CD4-positive, alpha-beta T cell (primary cell): ENCODE measurements around the gene RMRP. TPM values are rescaled to one million over a fixed set of nuclear protein-coding genes. Genes with fewer than 3 reads are reported as not detected.

Experiments used
- ATAC-seq: fragments of 200-7000 bp; cut with Tn5 transposase; one replicate; pipeline ENCODE4 v1.10.0; 2022; ENCODE audit warnings: mild to moderate bottlenecking; ENCODE audit not compliant: poor library complexity
- CTCF ChIA-PET: fragments of 350-600 bp; sonication (Branson Sonifier 250); formaldehyde crosslinking; loops from one replicate; lab custom pipeline; 2021; ENCODE audit warnings: antibody characterized with exemption, inconsistent platforms; lab: Charles Lee
- POLR2A ChIA-PET: fragments of 350-600 bp; sonication (Branson Sonifier 250); formaldehyde crosslinking; loops from one replicate; lab custom pipeline; 2021; ENCODE audit warnings: antibody characterized with exemption, inconsistent platforms; lab: Charles Lee
- DNase-seq, 14 experiments: peaks; one replicate each; pipeline ENCODE4 v3.0.0-alpha.2; 2013 to 2020; ENCODE audit warnings: mixed read lengths in 2 of 14
- H3K27ac ChIP-seq, 2 donors: one replicate each; pipeline versions ENCODE4 v1.5.1 to v1.7.0; 2013; ENCODE audit warnings: low read length in 2 of 2, low read depth in 1 of 2, mild to moderate bottlenecking in 1 of 2
- H3K27me3 ChIP-seq, 2 experiments: 1 replicate in 1 of 2; 2 replicates in 1 of 2; pipeline versions ENCODE4 v1.6.1 to v1.7.0; 2013; ENCODE audit warnings: low read length in 2 of 2, control low read depth in 1 of 2, mild to moderate bottlenecking in 1 of 2, moderate library complexity in 1 of 2; ENCODE audit not compliant: insufficient read depth in 2 of 2, control insufficient read depth in 1 of 2
- H3K36me3 ChIP-seq: one replicate; pipeline ENCODE4 v1.6.1; 2013; ENCODE audit warnings: low read length, control low read depth; ENCODE audit not compliant: insufficient read depth
- H3K4me1 ChIP-seq: one replicate; pipeline ENCODE4 v1.6.1; 2013; ENCODE audit warnings: low read length, control low read depth; ENCODE audit not compliant: insufficient read depth
- H3K4me3 ChIP-seq: one replicate; pipeline ENCODE4 v1.5.1; 2013; ENCODE audit warnings: mild to moderate bottlenecking, low read length, moderate library complexity
- H3K9me3 ChIP-seq, 2 experiments: 1 replicate in 1 of 2; 2 replicates in 1 of 2; pipeline versions ENCODE4 v1.6.1 to v1.7.0; 2013; ENCODE audit warnings: low read length in 2 of 2, mild to moderate bottlenecking in 2 of 2, control low read depth in 1 of 2, moderate library complexity in 1 of 2; ENCODE audit not compliant: control insufficient read depth in 1 of 2, insufficient read depth in 1 of 2
- H3K27ac Mint-ChIP-seq: one replicate; pipeline ENCODE4 v1.8.0; 2020; ENCODE audit warnings: mixed read lengths
- H3K27me3 Mint-ChIP-seq: one replicate; pipeline ENCODE4 v1.8.0; 2021; ENCODE audit warnings: mixed read lengths
- H3K36me3 Mint-ChIP-seq: one replicate; pipeline ENCODE4 v1.8.0; 2021; ENCODE audit warnings: low read depth, mixed read lengths
- H3K4me1 Mint-ChIP-seq: one replicate; pipeline ENCODE4 v1.8.0; 2021; ENCODE audit warnings: low read depth, mixed read lengths
- H3K4me3 Mint-ChIP-seq: one replicate; pipeline ENCODE4 v1.8.0; 2020; ENCODE audit warnings: mild to moderate bottlenecking, mixed read lengths
- H3K9me3 Mint-ChIP-seq: one replicate; pipeline ENCODE4 v1.8.0; 2020; ENCODE audit warnings: mixed read lengths
- CTCF ChIP-seq: fragments of 200-600 bp; IDR thresholded peaks from one replicate; pipeline ENCODE4 v1.8.0; 2022; ENCODE audit warnings: antibody characterized with exemption, mild to moderate bottlenecking
- intact Hi-C, 2 experiments: fragments of 100-400 bp; cut with DNase I in 1 of 2; cut with micrococcal nuclease in 1 of 2; formaldehyde crosslinking; loops; one replicate each; pipeline versions ENCODE4 v1.15.1 to v1.9.0; 2023 to 2025; cut with DNase I, micrococcal nuclease
- polyA plus RNA-seq, 2 donors: library from polyadenylated mRNA; unstranded; fragments of 120-200 nt; gene quantifications; one replicate each; pipeline ENCODE4 v1.2.1, GENCODE V29; 2013
- total RNA-seq, 174 experiments: library from RNA in 2 of 174; stranded (reverse) in 2 of 174; gene quantifications; one replicate each; pipeline ENCODE4 v1.2.3 and lab custom pipeline; 2021 to 2026

The RMRP gene
- total RNA-seq, result over 10,000 TPM; 14,857 to 24,615 TPM
- polyA plus RNA-seq (2013, experiment 1 of 2), result not detected
- polyA plus RNA-seq (2013, experiment 2 of 2), result not detected

- no peaks in the 10 kb centered on the region for H3K27me3 ChIP-seq
- Mint-ChIP-seq H3K27me3 (peaks cover 8% of the 10 kb centered on the region), H3K4me1 (peaks cover 69% of the 10 kb centered on the region), H3K27ac (peak within 1 kb of the TSS; percentile 100), H3K4me3 (peak within 1 kb of the TSS; percentile 96), H3K9me3 (peaks cover 3% of the 10 kb centered on the region), H3K36me3 (peaks cover 51% of the 10 kb centered on the region)
- H3K4me1 ChIP-seq, result peaks cover 73% of the 10 kb centered on the region
- peak within 1 kb of the TSS; percentile 99 to 100 for H3K27ac ChIP-seq
- peak within 1 kb of the TSS; percentile 88 for H3K4me3 ChIP-seq
- no peak for TF ChIP-seq CTCF
- H3K9me3 ChIP-seq, result peaks cover 0 to 4% of the 10 kb centered on the region in 2 experiments
- ATAC-seq, result peak; percentile 75
- intact Hi-C loops, result loop anchor here (1.0 to 5.0 kb wide), 8 partner anchors 10 to 225 kb away; partner anchors contain the start of genes CD72 (in 2 of the 2), CREB3 (in 1 of the 2), FAM221B (in 1 of the 2) and TESK1 (in 1 of the 2)
- H3K36me3 ChIP-seq, result peaks cover 16% of the 10 kb centered on the region
- peak; percentile 63 to 97 (median 77) for DNase-seq
- CTCF ChIA-PET, result interaction anchor here (0.7 to 6.2 kb wide), 22 partner anchors 10 to 758 kb away, joined by 3 to 94 read pairs (median 4); partner anchors contain the start of genes CD72, CREB3, GBA2 and RGP1
- POLR2A ChIA-PET, result interaction anchor here (0.6 to 5.1 kb wide), 24 partner anchors 10 to 586 kb away, joined by 3 to 175 read pairs (median 4); partner anchors contain the start of genes CREB3, GBA2, HINT2 and RGP1
Measured at GRCh38 chr9:35657546-35658136, at the start of gene RMRP. RMRP (minus strand) TSS chr9:35658019.

GRCh38 chr9:35706951-35707350 lies 49.1 kb upstream of the RMRP start:
- Mint-ChIP-seq H3K27ac (peak overlapping the region; percentile 66), H3K4me1 (no peaks in the 10 kb centered on the region), H3K9me3 (no peaks in the 10 kb centered on the region), H3K36me3 (peaks cover 17% of the 10 kb centered on the region), H3K27me3 (no peaks in the 10 kb centered on the region), H3K4me3 (no peak overlapping the region)
- DNase-seq, result no peak
- Histone ChIP-seq H3K9me3 (no peaks in the 10 kb centered on the region), H3K27ac (peak overlapping the region in 1 of 2 donors; percentile 32), H3K4me3 (no peak overlapping the region), H3K36me3 (peaks cover 93% of the 10 kb centered on the region), H3K27me3 (no peaks in the 10 kb centered on the region), H3K4me1 (no peaks in the 10 kb centered on the region)
- intact Hi-C loops, result no loop called here
- TF ChIP-seq CTCF, result no peak
- ATAC-seq, result no peak
- CTCF ChIA-PET, result no interaction called here
- POLR2A ChIA-PET, result interaction anchor here (0.5 to 1.4 kb wide), 2 partner anchors 11 to 32 kb away, joined by 3 to 4 read pairs; no protein-coding TSS in a partner anchor

- Histone ChIP-seq H3K4me1 (no peaks in the 10 kb centered on the region), H3K9me3 (no peaks in the 10 kb centered on the region), H3K4me3 (no peak overlapping the region), H3K27ac (no peak overlapping the region), H3K27me3 (no peaks in the 10 kb centered on the region), H3K36me3 (peaks cover 93% of the 10 kb centered on the region)
- H3K9me3 Mint-ChIP-seq, result no peaks in the 10 kb centered on the region
- DNase-seq, result no peak
- intact Hi-C loops, result no loop called here
- no peak for ATAC-seq
- no peak overlapping the region for H3K27ac Mint-ChIP-seq
- ChIA-PET CTCF (no interaction called here), POLR2A (interaction anchor here (1.3 to 1.5 kb wide), 3 partner anchors 10 to 42 kb away, joined by 3 to 4 read pairs (median 3); partner anchors contain the start of gene TLN1)
- H3K4me1 Mint-ChIP-seq, result no peaks in the 10 kb centered on the region
- TF ChIP-seq CTCF, result no peak
- H3K36me3 Mint-ChIP-seq, result peaks cover 9% of the 10 kb centered on the region
- H3K27me3 Mint-ChIP-seq, result no peaks in the 10 kb centered on the region
- H3K4me3 Mint-ChIP-seq, result no peak overlapping the region
Measured at GRCh38 chr9:35705836-35706430, 48.1 kb upstream of the RMRP start.
